8988T (cell line): ENCODE data around the gene GOLGA8M.
"Not testable (repeated sequence)": the region's sequence is repeated elsewhere in the genome, so short reads cannot be mapped to it uniquely, and the experiment has no call there.

Experiments used
- DNase-seq: peaks from one replicate; pipeline ENCODE4 v3.0.0; 2011

The GOLGA8M gene

GRCh38 chr15:28712270-28712669 is at the start of gene GOLGA8M:
Gene GOLGA8M (minus strand): TSS chr15:28712421. CDS start chr15:28712323, 98 bp downstream.
- not testable (repeated sequence) for DNase-seq

- not testable (repeated sequence) for DNase-seq
Observed at GRCh38 chr15:28742890-28743289, 30.7 kb upstream of the GOLGA8M start.

GRCh38 chr15:28738590-28739292 is 26.5 kb upstream of the GOLGA8M start:
- DNase-seq = not testable (repeated sequence)

- DNase-seq = not testable (repeated sequence)
Observed at GRCh38 chr15:28738200-28738561, 26.0 kb upstream of the GOLGA8M start.

- DNase-seq = not testable (repeated sequence)
Observed at GRCh38 chr15:28737521-28738199, 25.4 kb upstream of the GOLGA8M start.

- not testable (repeated sequence) for DNase-seq
Observed at GRCh38 chr15:28728061-28728460, 15.8 kb upstream of the GOLGA8M start.

- not testable (repeated sequence) for DNase-seq
Observed at GRCh38 chr15:28727026-28727425, 14.8 kb upstream of the GOLGA8M start.

- no peak for DNase-seq
Observed at GRCh38 chr15:28726102-28726501, 13.9 kb upstream of the GOLGA8M start.

GRCh38 chr15:28725556-28725955 is 13.3 kb upstream of the GOLGA8M start:
- no peak for DNase-seq

- DNase-seq = not testable (repeated sequence)
Observed at GRCh38 chr15:28723986-28724385, 11.8 kb upstream of the GOLGA8M start.

- not testable (repeated sequence) for DNase-seq
Observed at GRCh38 chr15:28719626-28720025, 7.4 kb upstream of the GOLGA8M start.

GRCh38 chr15:28718576-28718975 is 6.4 kb upstream of the GOLGA8M start:
- DNase-seq = not testable (repeated sequence)

GRCh38 chr15:28714176-28714575 is 2.0 kb upstream of the GOLGA8M start:
- not testable (repeated sequence) for DNase-seq

GRCh38 chr15:28703927-28704326 is 8.3 kb downstream of the GOLGA8M start:
- not testable (repeated sequence) for DNase-seq

GRCh38 chr15:28702427-28702826 is 9.8 kb downstream of the GOLGA8M start:
- not testable (repeated sequence) for DNase-seq

GRCh38 chr15:28694006-28694751 is 18.0 kb downstream of the GOLGA8M start:
- not testable (repeated sequence) for DNase-seq

GRCh38 chr15:28693021-28693420 is 19.2 kb downstream of the GOLGA8M start:
- DNase-seq = not testable (repeated sequence)

- DNase-seq = not testable (repeated sequence)
Observed at GRCh38 chr15:28673533-28673932, 38.7 kb downstream of the GOLGA8M start.

- DNase-seq = not testable (repeated sequence)
Observed at GRCh38 chr15:28672122-28672521, 40.1 kb downstream of the GOLGA8M start.

GRCh38 chr15:28666402-28666801 is 45.8 kb downstream of the GOLGA8M start:
- DNase-seq = not testable (repeated sequence)

GRCh38 chr15:28664575-28664974 is 47.6 kb downstream of the GOLGA8M start:
- not testable (repeated sequence) for DNase-seq

- DNase-seq = not testable (repeated sequence)
Observed at GRCh38 chr15:28663717-28664116, 48.5 kb downstream of the GOLGA8M start.

- not testable (repeated sequence) for DNase-seq
Observed at GRCh38 chr15:28660750-28661149, 51.5 kb downstream of the GOLGA8M start.

- not testable (repeated sequence) for DNase-seq
Observed at GRCh38 chr15:28656018-28656360, 56.2 kb downstream of the GOLGA8M start.
